ENCODE measurements around the gene MIPOL1.

- TF ChIP-seq, protein P1, sequence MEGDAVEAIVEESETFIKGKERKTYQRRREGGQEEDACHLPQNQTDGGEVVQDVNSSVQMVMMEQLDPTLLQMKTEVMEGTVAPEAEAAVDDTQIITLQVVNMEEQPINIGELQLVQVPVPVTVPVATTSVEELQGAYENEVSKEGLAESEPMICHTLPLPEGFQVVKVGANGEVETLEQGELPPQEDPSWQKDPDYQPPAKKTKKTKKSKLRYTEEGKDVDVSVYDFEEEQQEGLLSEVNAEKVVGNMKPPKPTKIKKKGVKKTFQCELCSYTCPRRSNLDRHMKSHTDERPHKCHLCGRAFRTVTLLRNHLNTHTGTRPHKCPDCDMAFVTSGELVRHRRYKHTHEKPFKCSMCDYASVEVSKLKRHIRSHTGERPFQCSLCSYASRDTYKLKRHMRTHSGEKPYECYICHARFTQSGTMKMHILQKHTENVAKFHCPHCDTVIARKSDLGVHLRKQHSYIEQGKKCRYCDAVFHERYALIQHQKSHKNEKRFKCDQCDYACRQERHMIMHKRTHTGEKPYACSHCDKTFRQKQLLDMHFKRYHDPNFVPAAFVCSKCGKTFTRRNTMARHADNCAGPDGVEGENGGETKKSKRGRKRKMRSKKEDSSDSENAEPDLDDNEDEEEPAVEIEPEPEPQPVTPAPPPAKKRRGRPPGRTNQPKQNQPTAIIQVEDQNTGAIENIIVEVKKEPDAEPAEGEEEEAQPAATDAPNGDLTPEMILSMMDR (IDR thresholded peaks at IDR 0.05): no peak
- TF ChIP-seq POLR2A (IDR thresholded peaks at IDR 0.05): no peak
Observed at GRCh38 chr14:37566811-37567371, 369.2 kb downstream of the MIPOL1 start.
